Measurements from ENCODE around the gene NRG3. TPM values are rescaled to one million over a fixed set of nuclear protein-coding genes. Genes with fewer than 3 reads are reported as not detected.

The NRG3 gene
- total RNA-seq, 4 donors from 2014 or later: 0.32 to 1.4 TPM; not detected in 2

DNA sequence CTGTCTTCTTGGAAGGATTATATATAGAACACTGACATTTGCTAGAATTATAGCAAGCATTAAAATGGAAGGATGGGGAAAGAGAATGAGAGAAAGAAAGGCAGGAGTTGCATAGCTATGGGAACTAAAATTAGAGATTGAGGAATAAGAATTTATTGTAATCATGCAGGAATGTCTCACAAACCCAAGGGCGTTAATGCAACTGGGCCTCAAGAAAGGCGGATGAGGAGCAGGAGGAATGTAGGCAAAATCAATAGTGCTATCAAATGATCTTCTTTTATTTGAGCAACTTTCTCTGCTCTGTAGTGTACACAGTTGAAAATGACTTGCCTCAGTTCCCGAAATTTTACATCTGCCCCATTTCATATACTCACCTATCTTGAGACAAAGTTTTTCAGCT, 1132.5 kb downstream of the NRG3 start:
- in situ Hi-C loops (cut with MboI; ENCODE audit: low pct_ligation_motif_present in 1 of 4, low pct_unique_long_range_greater_than_20kb in 1 of 4, low sequenced_read_pairs in 3 of 4) (no loop called here), intact Hi-C loops (cut with DNase I; ENCODE audit: low total_unique reads) (no loop called here)
- H3K9me3 ChIP-seq: no peaks in the 10 kb centered on the region
- TF ChIP-seq POLR2A (IDR thresholded peaks at IDR 0.05): no peak
- H3K27ac ChIP-seq: no peak overlapping the region
- no peaks in the 10 kb centered on the region for H3K27me3 ChIP-seq
- H3K4me3 ChIP-seq: no peak overlapping the region
- no peaks in the 10 kb centered on the region for H3K36me3 ChIP-seq
- no peaks in the 10 kb centered on the region for H3K4me1 ChIP-seq
- DNase-seq: no peak
- WGBS, 2 donors (ENCODE audit: low coverage in 1 of 2): 80 to 82% methylated on average over 3 of the region's 3 CpGs

DNA sequence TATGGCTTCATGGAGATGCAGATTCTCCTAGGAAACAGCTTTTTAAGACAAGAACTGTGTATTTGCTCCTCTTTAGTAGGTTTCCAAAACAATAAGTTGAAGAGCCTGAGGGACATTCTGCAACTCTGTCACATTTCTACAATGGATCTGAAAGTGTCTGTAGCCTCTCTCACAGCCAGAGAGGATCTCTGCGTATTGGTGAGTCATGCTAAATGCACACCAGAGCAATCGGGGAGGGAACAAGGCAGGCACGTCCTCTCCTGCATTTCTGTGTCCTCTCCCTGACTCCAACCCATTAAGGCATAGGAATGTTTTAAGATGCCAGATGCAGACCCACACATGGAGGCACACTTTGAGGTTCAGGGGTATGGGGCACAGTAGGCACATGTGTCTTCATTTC, 1137.9 kb downstream of the NRG3 start:
- Histone ChIP-seq H3K27me3 (no peaks in the 10 kb centered on the region), H3K9me3 (no peaks in the 10 kb centered on the region), H3K4me1 (no peaks in the 10 kb centered on the region), H3K4me3 (no peak overlapping the region), H3K36me3 (no peaks in the 10 kb centered on the region), H3K27ac (no peak overlapping the region)
- 56 to 86% methylated on average over 1 to 3 of the region's 3 CpGs for WGBS, 2 donors (ENCODE audit: low coverage in 1 of 2)
- DNase-seq: no peak
- intact Hi-C loops (cut with DNase I; ENCODE audit: low total_unique reads): no loop called here
- in situ Hi-C loops (cut with MboI; ENCODE audit: low pct_ligation_motif_present in 1 of 4, low pct_unique_long_range_greater_than_20kb in 1 of 4, low sequenced_read_pairs in 3 of 4): no loop called here
- TF ChIP-seq POLR2AphosphoS5 (IDR thresholded peaks at IDR 0.05): no peak
- TF ChIP-seq, protein P1, sequence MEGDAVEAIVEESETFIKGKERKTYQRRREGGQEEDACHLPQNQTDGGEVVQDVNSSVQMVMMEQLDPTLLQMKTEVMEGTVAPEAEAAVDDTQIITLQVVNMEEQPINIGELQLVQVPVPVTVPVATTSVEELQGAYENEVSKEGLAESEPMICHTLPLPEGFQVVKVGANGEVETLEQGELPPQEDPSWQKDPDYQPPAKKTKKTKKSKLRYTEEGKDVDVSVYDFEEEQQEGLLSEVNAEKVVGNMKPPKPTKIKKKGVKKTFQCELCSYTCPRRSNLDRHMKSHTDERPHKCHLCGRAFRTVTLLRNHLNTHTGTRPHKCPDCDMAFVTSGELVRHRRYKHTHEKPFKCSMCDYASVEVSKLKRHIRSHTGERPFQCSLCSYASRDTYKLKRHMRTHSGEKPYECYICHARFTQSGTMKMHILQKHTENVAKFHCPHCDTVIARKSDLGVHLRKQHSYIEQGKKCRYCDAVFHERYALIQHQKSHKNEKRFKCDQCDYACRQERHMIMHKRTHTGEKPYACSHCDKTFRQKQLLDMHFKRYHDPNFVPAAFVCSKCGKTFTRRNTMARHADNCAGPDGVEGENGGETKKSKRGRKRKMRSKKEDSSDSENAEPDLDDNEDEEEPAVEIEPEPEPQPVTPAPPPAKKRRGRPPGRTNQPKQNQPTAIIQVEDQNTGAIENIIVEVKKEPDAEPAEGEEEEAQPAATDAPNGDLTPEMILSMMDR (IDR thresholded peaks at IDR 0.05): no peak
- no peak for TF ChIP-seq POLR2A (IDR thresholded peaks at IDR 0.05)
- no peak for TF ChIP-seq EP300 (IDR thresholded peaks at IDR 0.05; ENCODE audit: low read depth)

DNA sequence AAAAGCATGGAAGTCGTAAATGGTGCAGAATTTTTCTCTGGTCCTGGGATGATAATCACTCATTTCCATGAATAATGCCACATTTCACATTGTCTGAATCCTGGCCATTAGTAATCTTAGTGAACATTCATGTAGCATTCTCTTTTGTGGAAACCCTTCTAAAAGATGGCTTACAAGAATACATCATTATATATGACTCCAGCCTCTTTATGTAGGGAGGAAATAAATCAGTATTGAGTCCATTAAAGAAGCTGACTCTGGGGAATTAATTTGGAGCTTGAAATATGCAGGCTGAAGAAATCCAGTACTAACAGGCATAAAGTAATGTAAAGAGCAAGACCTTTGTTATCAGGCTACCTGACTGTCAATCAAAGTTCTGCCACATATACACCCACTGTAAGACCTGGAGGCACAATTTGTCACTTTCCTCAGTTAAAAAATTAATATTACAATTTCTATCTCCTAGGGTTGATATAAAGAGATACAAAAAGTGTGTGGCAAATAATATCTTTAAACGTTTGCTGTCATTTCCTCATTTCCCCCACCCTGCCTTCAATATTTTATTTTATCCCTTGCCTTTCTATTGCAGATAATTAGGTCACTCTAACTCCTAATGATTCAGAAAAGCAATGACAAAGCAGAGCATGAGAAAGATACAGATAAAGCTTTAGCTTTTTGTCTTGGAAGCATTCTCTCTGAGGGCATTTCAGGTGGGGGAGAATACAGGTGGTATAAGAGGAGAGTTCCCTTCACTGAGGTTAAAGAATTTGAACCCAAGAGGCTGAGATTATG, 1142.3 kb downstream of the NRG3 start:
- no peak overlapping the region for H3K4me3 ChIP-seq
- 60 to 63% methylated on average over 2 of the region's 2 CpGs for WGBS, 2 donors (ENCODE audit: low coverage in 1 of 2)
- intact Hi-C loops (cut with DNase I; ENCODE audit: low total_unique reads): no loop called here

DNA sequence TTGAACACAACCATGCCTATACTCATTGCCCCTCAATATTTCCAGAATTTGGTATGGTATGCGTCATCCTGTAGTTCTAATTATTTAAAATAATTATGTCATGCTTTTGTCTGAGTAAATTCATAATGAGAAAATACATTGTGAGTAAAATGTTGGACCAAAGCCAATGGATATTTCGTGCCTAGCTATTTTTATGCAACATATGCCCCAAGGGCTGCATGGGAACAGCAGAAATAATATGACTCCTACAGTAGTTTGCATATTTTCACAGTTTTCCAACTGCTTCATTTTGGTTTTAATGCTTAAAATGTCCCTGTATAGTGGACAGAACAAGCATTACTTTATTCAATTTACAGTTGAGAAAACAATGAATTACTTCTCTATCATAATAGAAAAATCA, 1148.7 kb downstream of the NRG3 start:
- DNase-seq: no peak
- intact Hi-C loops (cut with DNase I; ENCODE audit: low total_unique reads): no loop called here
- Histone ChIP-seq H3K4me3 (no peak overlapping the region), H3K36me3 (no peaks in the 10 kb centered on the region), H3K27me3 (no peaks in the 10 kb centered on the region), H3K4me1 (no peaks in the 10 kb centered on the region), H3K9me3 (no peaks in the 10 kb centered on the region), H3K27ac (no peak overlapping the region)
- in situ Hi-C loops (cut with MboI; ENCODE audit: low pct_ligation_motif_present in 1 of 4, low pct_unique_long_range_greater_than_20kb in 1 of 4, low sequenced_read_pairs in 3 of 4): no loop called here
- 37 to 54% methylated on average over 2 of the region's 2 CpGs for WGBS, 2 donors (ENCODE audit: low coverage in 1 of 2)
- no peak for TF ChIP-seq EP300 (IDR thresholded peaks at IDR 0.05; ENCODE audit: low read depth)
- TF ChIP-seq POLR2A (IDR thresholded peaks at IDR 0.05): no peak
- TF ChIP-seq, protein P1 (IDR thresholded peaks at IDR 0.05): no peak
- TF ChIP-seq POLR2AphosphoS5 (IDR thresholded peaks at IDR 0.05): no peak

More for the DNA sequence above, 1142.3 kb downstream of the NRG3 start:
- no peak for DNase-seq
- H3K9me3 ChIP-seq: no peaks in the 10 kb centered on the region
- H3K27me3 ChIP-seq: no peaks in the 10 kb centered on the region
- in situ Hi-C loops (cut with MboI; ENCODE audit: low pct_ligation_motif_present in 1 of 4, low pct_unique_long_range_greater_than_20kb in 1 of 4, low sequenced_read_pairs in 3 of 4): no loop called here
- TF ChIP-seq, protein P1 (IDR thresholded peaks at IDR 0.05): no peak
- TF ChIP-seq POLR2A (IDR thresholded peaks at IDR 0.05) (no peak), EP300 (IDR thresholded peaks at IDR 0.05; ENCODE audit: low read depth) (no peak), POLR2AphosphoS5 (IDR thresholded peaks at IDR 0.05) (no peak)
- H3K27ac ChIP-seq: no peak overlapping the region
- H3K4me1 ChIP-seq: no peaks in the 10 kb centered on the region
- no peaks in the 10 kb centered on the region for H3K36me3 ChIP-seq

Small RNA genes lying within 50 kb of the gene (small RNA-seq; reads per million reads assigned to genes)
- gene RNU6-441P: 0 reads per million in 4 donors

Data from transverse colon (tissue), 4 donors.